ACHN (cell line): ENCODE results near the gene GPR39.

Source experiments
- DNase-seq: peaks from one replicate; pipeline ENCODE4 v3.0.0-alpha.2; 2015
- in situ Hi-C: cut with HindIII; loops from 2 replicates; pipeline ENCODE4 v1.10.0; 2017; ENCODE audit warnings: low sequenced_read_pairs, low pct_ligation_motif_present, low pct_unique_long_range_greater_than_20kb

Gene GPR39

GRCh38 chr2:132581991-132582738 lies 165.6 kb downstream of the GPR39 start:
- DNase-seq = no peak
- in situ Hi-C loops = no loop called here

- DNase-seq = no peak
- in situ Hi-C loops = no loop called here
Observed at GRCh38 chr2:132583666-132584360, 167.2 kb downstream of the GPR39 start.

- in situ Hi-C loops = no loop called here
- no peak for DNase-seq
Observed at GRCh38 chr2:132584976-132585817, 168.6 kb downstream of the GPR39 start.

- DNase-seq = no peak
- in situ Hi-C loops = no loop called here
Observed at GRCh38 chr2:132586101-132586511, 169.5 kb downstream of the GPR39 start.

GRCh38 chr2:132586835-132587234 lies 170.2 kb downstream of the GPR39 start:
- in situ Hi-C loops = no loop called here
- no peak for DNase-seq

GRCh38 chr2:132588576-132588975 lies 172.0 kb downstream of the GPR39 start:
- in situ Hi-C loops = no loop called here
- no peak for DNase-seq

GRCh38 chr2:132589111-132589830 lies 172.7 kb downstream of the GPR39 start:
- in situ Hi-C loops = no loop called here
- DNase-seq = no peak

- in situ Hi-C loops = no loop called here
- no peak for DNase-seq
Observed at GRCh38 chr2:132589966-132590365, 173.4 kb downstream of the GPR39 start.

- in situ Hi-C loops = no loop called here
- peak; percentile 79 for DNase-seq
Observed at GRCh38 chr2:132593171-132593570, 176.6 kb downstream of the GPR39 start.

- in situ Hi-C loops = no loop called here
- no peak for DNase-seq
Observed at GRCh38 chr2:132595186-132595585, 178.6 kb downstream of the GPR39 start.

- in situ Hi-C loops = no loop called here
- DNase-seq = no peak
Observed at GRCh38 chr2:132595693-132596092, 179.1 kb downstream of the GPR39 start.

- DNase-seq = no peak
- in situ Hi-C loops = no loop called here
Observed at GRCh38 chr2:132597166-132597565, 180.6 kb downstream of the GPR39 start.

GRCh38 chr2:132597831-132598230 lies 181.2 kb downstream of the GPR39 start:
- DNase-seq = no peak
- in situ Hi-C loops = no loop called here

- no peak for DNase-seq
- in situ Hi-C loops = no loop called here
Observed at GRCh38 chr2:132598536-132598935, 181.9 kb downstream of the GPR39 start.

- in situ Hi-C loops = no loop called here
- no peak for DNase-seq
Observed at GRCh38 chr2:132599556-132599955, 183.0 kb downstream of the GPR39 start.

- DNase-seq = no peak
- in situ Hi-C loops = no loop called here
Observed at GRCh38 chr2:132604561-132604960, 188.0 kb downstream of the GPR39 start.

- no peak for DNase-seq
- in situ Hi-C loops = no loop called here
Observed at GRCh38 chr2:132605236-132606180, 188.9 kb downstream of the GPR39 start.

- in situ Hi-C loops = no loop called here
Observed at GRCh38 chr2:132606649-132607048, 190.0 kb downstream of the GPR39 start.

More at GRCh38 chr2:132606649-132607048, 190.0 kb downstream of the GPR39 start:
- DNase-seq = no peak
